LoVo (cell line): ENCODE measurements around the gene AUH.

ENCODE experiments used
- DNase-seq: peaks from one replicate; pipeline ENCODE4 v3.0.0-alpha.2; 2016; ENCODE audit warnings: low spot score

The AUH gene

GRCh38 chr9:91295357-91295756 lies 66.4 kb downstream of the AUH start:
- DNase-seq, result no peak

GRCh38 chr9:91291866-91292265 lies 69.9 kb downstream of the AUH start:
- DNase-seq, result no peak

- no peak for DNase-seq
These were observed 72.5 kb downstream of the AUH start for GRCh38 chr9:91289244-91289643.

GRCh38 chr9:91285729-91286353 lies 75.9 kb downstream of the AUH start:
- DNase-seq, result no peak

GRCh38 chr9:91282292-91282691 lies 79.4 kb downstream of the AUH start:
- DNase-seq, result no peak

- DNase-seq, result no peak
These were observed 82.2 kb downstream of the AUH start for GRCh38 chr9:91279296-91280204.

GRCh38 chr9:91276513-91276912 lies 85.2 kb downstream of the AUH start:
- no peak for DNase-seq

GRCh38 chr9:91275655-91276054 lies 86.1 kb downstream of the AUH start:
- no peak for DNase-seq

GRCh38 chr9:91274949-91275492 lies 86.7 kb downstream of the AUH start:
- no peak for DNase-seq

- DNase-seq, result peak; percentile 6
These were observed 87.7 kb downstream of the AUH start for GRCh38 chr9:91273853-91274552.

GRCh38 chr9:91271156-91271555 lies 90.6 kb downstream of the AUH start:
- no peak for DNase-seq

- no peak for DNase-seq
These were observed 91.7 kb downstream of the AUH start for GRCh38 chr9:91269907-91270491.

- no peak for DNase-seq
These were observed 95.3 kb downstream of the AUH start for GRCh38 chr9:91266448-91266847.

GRCh38 chr9:91265514-91265913 lies 96.2 kb downstream of the AUH start:
- DNase-seq, result no peak

- no peak for DNase-seq
These were observed 100.3 kb downstream of the AUH start for GRCh38 chr9:91261417-91261816.

GRCh38 chr9:91259162-91259561 lies 102.6 kb downstream of the AUH start:
- DNase-seq, result no peak

GRCh38 chr9:91258451-91258850 lies 103.3 kb downstream of the AUH start:
- no peak for DNase-seq

- DNase-seq, result no peak
These were observed 105.5 kb downstream of the AUH start for GRCh38 chr9:91256235-91256634.

- no peak for DNase-seq
These were observed 106.4 kb downstream of the AUH start for GRCh38 chr9:91255327-91255726.

GRCh38 chr9:91253488-91253887 lies 108.2 kb downstream of the AUH start:
- DNase-seq, result no peak

- no peak for DNase-seq
These were observed 113.0 kb downstream of the AUH start for GRCh38 chr9:91248707-91249106.

GRCh38 chr9:91247278-91247677 lies 114.4 kb downstream of the AUH start:
- no peak for DNase-seq
